H1 (cell line): ENCODE results near the gene MAGT1. TPM values are rescaled to one million over a fixed set of nuclear protein-coding genes. Genes with fewer than 3 reads are reported as not detected.

Experiments
- CTCF ChIA-PET: fragments of 300-600 bp; sonication (Branson Sonifier 250); formaldehyde crosslinking; loops from one replicate; lab custom pipeline; 2021; ENCODE audit not compliant: partially characterized antibody; lab: Charles Lee
- POLR2A ChIA-PET: fragments of 300-600 bp; sonication (Branson Sonifier 250); formaldehyde crosslinking; loops from one replicate; lab custom pipeline; 2021; ENCODE audit warnings: inconsistent platforms; ENCODE audit not compliant: partially characterized antibody; lab: Charles Lee
- DNase-seq, 2 experiments: peaks; one replicate each; pipeline versions ENCODE4 v3.0.0 to v3.0.0-alpha.2; 2010 to 2022; ENCODE audit warnings: low spot score in 2 of 2, low read depth in 1 of 2, mixed read lengths in 1 of 2
- FAIRE-seq: peaks from 2 replicates; lab custom pipeline; 2011; peaks lifted over from hg19 to GRCh38; lab: Jason Lieb, UNC
- H2AFZ ChIP-seq: 2 replicates; pipeline ENCODE4 v1.8.1; 2012; ENCODE audit warnings: low read length, inconsistent platforms
- H2AK5ac ChIP-seq: 2 replicates; pipeline ENCODE4 v1.6.1; 2013; ENCODE audit warnings: low read depth, low read length
- H2BK120ac ChIP-seq: replicated peaks from 2 replicates; pipeline ENCODE3; 2013; ENCODE audit warnings: low read depth, low read length, inconsistent platforms
- H2BK12ac ChIP-seq: 2 replicates; pipeline ENCODE4 v1.6.1; 2013; ENCODE audit warnings: low read depth, low read length
- H2BK15ac ChIP-seq: 2 replicates; pipeline ENCODE4 v1.6.1; 2013; ENCODE audit warnings: low read length
- H2BK20ac ChIP-seq: 2 replicates; pipeline ENCODE4 v1.6.1; 2013; ENCODE audit warnings: low read length
- H2BK5ac ChIP-seq: 2 replicates; pipeline ENCODE4 v1.6.1; 2013; ENCODE audit warnings: low read depth, low read length
- H3K14ac ChIP-seq: 2 replicates; pipeline ENCODE4 v1.6.1; 2013; ENCODE audit warnings: inconsistent platforms; ENCODE audit not compliant: insufficient read length
- H3K18ac ChIP-seq: 2 replicates; pipeline ENCODE4 v1.6.1; 2013; ENCODE audit warnings: low read length; ENCODE audit errors: extremely low read depth
- H3K23ac ChIP-seq: 2 replicates; pipeline ENCODE4 v1.6.1; 2013; ENCODE audit warnings: inconsistent platforms; ENCODE audit not compliant: insufficient read length
- H3K23me2 ChIP-seq: 2 replicates; pipeline ENCODE4 v1.6.1; 2013; ENCODE audit warnings: low read depth, low read length
- H3K27ac ChIP-seq: 2 replicates; pipeline ENCODE4 v1.6.1; 2011; ENCODE audit warnings: low read depth, low read length, inconsistent platforms
- H3K27me3 ChIP-seq, 4 experiments: replicated peaks in 1 of 4; 1 replicate in 1 of 4; 2 replicates in 3 of 4; pipeline versions ENCODE4 v1.6.1 to v1.8.1; 2011 to 2013; ENCODE audit warnings: low read length in 3 of 4, mild to moderate bottlenecking in 3 of 4, inconsistent platforms in 2 of 4, mixed read lengths in 2 of 4, moderate library complexity in 1 of 4; ENCODE audit not compliant: control insufficient read depth in 3 of 4, insufficient read depth in 3 of 4; ENCODE audit errors: extremely low read depth in 1 of 4
- H3K36me3 ChIP-seq, 4 experiments: 2 replicates each; pipeline versions ENCODE4 v1.6.1 to v1.8.1; 2011 to 2013; ENCODE audit warnings: mild to moderate bottlenecking in 4 of 4, low read length in 3 of 4, moderate library complexity in 2 of 4, control low read depth in 1 of 4, inconsistent platforms in 1 of 4; ENCODE audit not compliant: insufficient read depth in 4 of 4, control insufficient read depth in 2 of 4
- H3K4ac ChIP-seq: replicated peaks from 2 replicates; pipeline ENCODE3; 2013; ENCODE audit warnings: low read length, low read depth, mixed read lengths, inconsistent platforms; ENCODE audit not compliant: insufficient read length
- H3K4me1 ChIP-seq, 4 experiments: replicated peaks in 1 of 4; 1 replicate in 1 of 4; 2 replicates in 3 of 4; pipeline versions ENCODE4 v1.6.1 to v1.8.1; 2011 to 2013; ENCODE audit warnings: low read length in 3 of 4, inconsistent platforms in 2 of 4, mixed read lengths in 1 of 4; ENCODE audit not compliant: insufficient read depth in 4 of 4, control insufficient read depth in 3 of 4
- H3K4me2 ChIP-seq, 2 experiments: 2 replicates each; pipeline versions ENCODE4 v1.6.1 to v1.8.1; 2011 to 2013; ENCODE audit warnings: low read depth in 2 of 2, low read length in 2 of 2, control low read depth in 1 of 2, inconsistent platforms in 1 of 2, mild to moderate bottlenecking in 1 of 2; ENCODE audit not compliant: insufficient read depth in 1 of 2
- H3K4me3 ChIP-seq, 4 experiments: fragments of 200-600, 300-600 bp in 1 of 4; sonication (generic), shearing (Covaris generic), sonication (Bioruptor Twin) in 1 of 4; 2 replicates each; pipeline versions ENCODE4 v1.5.1 to v1.8.1; 2011 to 2016; ENCODE audit warnings: low read length in 4 of 4, low read depth in 3 of 4, control low read depth in 2 of 4, inconsistent platforms in 2 of 4, mild to moderate bottlenecking in 2 of 4, mixed read lengths in 1 of 4, moderate library complexity in 1 of 4; ENCODE audit not compliant: insufficient read depth in 2 of 4; ENCODE audit errors: extremely low read depth in 1 of 4
- H3K56ac ChIP-seq: replicated peaks from 2 replicates; pipeline ENCODE3; 2013; ENCODE audit warnings: low read depth, mild to moderate bottlenecking, mixed read lengths, low read length, inconsistent platforms; ENCODE audit not compliant: insufficient read length
- H3K79me1 ChIP-seq: 2 replicates; pipeline ENCODE4 v1.6.1; 2013; ENCODE audit warnings: low read depth, low read length, control low read depth
- H3K79me2 ChIP-seq, 2 experiments: 2 replicates each; pipeline versions ENCODE4 v1.6.1 to v1.8.1; 2012 to 2013; ENCODE audit warnings: low read length in 2 of 2, mild to moderate bottlenecking in 2 of 2, inconsistent platforms in 1 of 2; ENCODE audit not compliant: insufficient read depth in 2 of 2, control insufficient read depth in 1 of 2
- H3K9ac ChIP-seq, 4 experiments: replicated peaks in 1 of 4; 1 replicate in 1 of 4; 2 replicates in 3 of 4; pipeline versions ENCODE4 v1.6.1 to v1.8.1; 2011 to 2013; ENCODE audit warnings: low read depth in 3 of 4, low read length in 3 of 4, control low read depth in 2 of 4, mild to moderate bottlenecking in 2 of 4, moderate library complexity in 2 of 4, inconsistent platforms in 1 of 4; ENCODE audit errors: extremely low read depth in 1 of 4
- H3K9me3 ChIP-seq, 2 experiments: 2 replicates each; pipeline versions ENCODE4 v1.6.1 to v1.8.1; 2012 to 2013; ENCODE audit warnings: mild to moderate bottlenecking in 2 of 2, moderate library complexity in 2 of 2, control low read depth in 1 of 2, inconsistent platforms in 1 of 2, low read depth in 1 of 2, low read length in 1 of 2, mixed read lengths in 1 of 2; ENCODE audit not compliant: insufficient read depth in 2 of 2
- H4K20me1 ChIP-seq, 2 experiments: replicated peaks in 1 of 2; 2 replicates each; pipeline versions ENCODE3 to v1.8.1; 2011 to 2013; ENCODE audit warnings: inconsistent platforms in 2 of 2, low read length in 2 of 2, mild to moderate bottlenecking in 1 of 2; ENCODE audit not compliant: insufficient read depth in 2 of 2, control insufficient read depth in 1 of 2
- H4K5ac ChIP-seq: 2 replicates; pipeline ENCODE4 v1.6.1; 2013; ENCODE audit warnings: low read length, low read depth, mixed read lengths, inconsistent platforms; ENCODE audit not compliant: insufficient read length
- H4K8ac ChIP-seq: 2 replicates; pipeline ENCODE4 v1.8.0; 2013; ENCODE audit warnings: mild to moderate bottlenecking, moderate library complexity, low read length, inconsistent platforms; ENCODE audit not compliant: insufficient read depth; ENCODE audit errors: extremely low read depth
- H4K91ac ChIP-seq: replicated peaks from 2 replicates; pipeline ENCODE3; 2013; ENCODE audit warnings: low read length, mixed read lengths, inconsistent platforms; ENCODE audit not compliant: insufficient read length
- ASH2L ChIP-seq: fragments of 200-600, 300-600 bp; sonication (generic); IDR thresholded peaks from one replicate; pipeline ENCODE4 v1.7.1; 2017; ENCODE audit warnings: low read length
- BACH1 ChIP-seq: IDR thresholded peaks from 2 replicates; pipeline ENCODE4 v1.6.1; 2012; ENCODE audit warnings: low read length, improper control_type of control experiment
- CBX8 ChIP-seq: fragments of 300-800, 300-1000 bp; sonication (generic); IDR thresholded peaks from 2 replicates; pipeline ENCODE4 v1.7.1; 2016; ENCODE audit warnings: low read depth, low read length, borderline replicate concordance
- CREB1 ChIP-seq: IDR thresholded peaks from 2 replicates; pipeline ENCODE4 v1.6.1; 2012; ENCODE audit warnings: inconsistent platforms
- JUN ChIP-seq: IDR thresholded peaks from 2 replicates; pipeline ENCODE4 v1.6.1; 2011; ENCODE audit warnings: low read depth, mild to moderate bottlenecking, improper control_type of control experiment, low read length
- MAFK ChIP-seq: IDR thresholded peaks from 2 replicates; pipeline ENCODE4 v1.6.1; 2012; ENCODE audit warnings: low read depth, mild to moderate bottlenecking, improper control_type of control experiment, low read length
- NRF1 ChIP-seq: IDR thresholded peaks from 2 replicates; pipeline ENCODE4 v1.6.1; 2011; ENCODE audit warnings: mild to moderate bottlenecking, low read depth, low read length, improper control_type of control experiment
- SIX5 ChIP-seq: IDR thresholded peaks from 2 replicates; pipeline ENCODE4 v1.6.1; 2011; ENCODE audit warnings: mild to moderate bottlenecking, low read depth, low read length
- SRF ChIP-seq: IDR thresholded peaks from 2 replicates; pipeline ENCODE4 v1.6.1; 2011; ENCODE audit warnings: mild to moderate bottlenecking, low read depth, low read length, moderate library complexity
- TAF7 ChIP-seq: optimal IDR thresholded peaks from 2 replicates; pipeline ENCODE3; 2011; ENCODE audit warnings: low read depth, mild to moderate bottlenecking, inconsistent platforms, low read length, moderate library complexity, borderline replicate concordance
- WGBS, 2 experiments: shearing (Covaris generic) in 1 of 2; methylation state at CpG; one replicate each; pipeline versions ENCODE4 v1.1.6 to v1.1.7; 2013 to 2015; ENCODE audit warnings: low lambda C conversion rate in 2 of 2, mixed read lengths in 2 of 2, inconsistent platforms in 1 of 2, low coverage in 1 of 2, missing lambda C conversion rate in 1 of 2; ENCODE audit not compliant: insufficient replicate concordance in 2 of 2, insufficient coverage in 1 of 2, insufficient read length in 1 of 2; ENCODE audit errors: extremely low coverage in 1 of 2, missing lambda C conversion rate in 1 of 2; 5-methylcytosine and 5-hydroxymethylcytosine counted together
- polyA plus RNA-seq, 7 experiments: library from polyadenylated mRNA; depleted of rRNA in 3 of 7; stranded (reverse) in 5 of 7; unstranded in 2 of 7; fragments of >200 nt in 5 of 7; fragments of 200-250 nt in 2 of 7; gene quantifications; 1 replicate in 5 of 7; 2 replicates in 1 of 7; 4 replicates in 1 of 7; pipeline versions ENCODE4 v1.2.1 to v1.2.3, GENCODE V29; 2011 to 2013; ENCODE audit warnings: missing spikeins in 2 of 7, mixed read lengths in 2 of 7
- total RNA-seq: library from RNA; stranded (reverse); fragmentation: NEBNext Ultra II Directional; extraction: Animal tissue kit (Norgen Biotek cat#: 25700); gene quantifications from 2 replicates; pipeline ENCODE4 v1.2.1, GENCODE V29; 2021
- TF ChIP-seq, protein P1 (sequence below), 3 experiments: IDR thresholded peaks; 1 replicate in 2 of 3; 2 replicates in 1 of 3; pipeline versions ENCODE4 v1.5.1 to v1.6.1; 2011; ENCODE audit warnings: low read length in 3 of 3, mild to moderate bottlenecking in 3 of 3, inconsistent platforms in 2 of 3, low read depth in 1 of 3, moderate library complexity in 1 of 3; ENCODE audit not compliant: insufficient read depth in 1 of 3; ENCODE audit errors: control extremely low read depth in 1 of 3
- TF ChIP-seq, protein P2 (sequence below): IDR thresholded peaks from 2 replicates; pipeline ENCODE4 v1.6.1; 2012; ENCODE audit warnings: inconsistent platforms

MAGT1 gene
- total and polyA plus RNA-seq, 2 of the 8 experiments (the other 6 are each of a cell fraction or from before 2014, with no cell fraction given) = 14.4 to 47.6 TPM

- no peak overlapping the region for H2BK20ac ChIP-seq
- H3K27ac ChIP-seq = no peak overlapping the region
- no peak for DNase-seq
- H3K18ac ChIP-seq = no peak overlapping the region
- no peak overlapping the region for H3K9ac ChIP-seq
- H3K56ac ChIP-seq = no peak overlapping the region
- H4K20me1 ChIP-seq = no peaks in the 10 kb centered on the region
- WGBS, 2 experiments = 87% methylated on average over 9 of the region's 9 CpGs; no CpG with 5 or more reads in 1 of the 2 experiments
- H2BK120ac ChIP-seq = no peak overlapping the region
- no peaks in the 10 kb centered on the region for H3K79me1 ChIP-seq
- no peak overlapping the region for H3K23ac ChIP-seq
- POLR2A ChIA-PET = no interaction called here
- no peak overlapping the region for H3K4me3 ChIP-seq
- H3K4me1 ChIP-seq = no peaks in the 10 kb centered on the region
- no peak overlapping the region for H4K91ac ChIP-seq
- H3K4ac ChIP-seq = no peak overlapping the region
- H3K27me3 ChIP-seq = no peaks in the 10 kb centered on the region
- no peak overlapping the region for H2AK5ac ChIP-seq
- no peak overlapping the region for H2AFZ ChIP-seq
- CTCF ChIA-PET = no interaction called here
- H2BK15ac ChIP-seq = no peak overlapping the region
- H3K23me2 ChIP-seq = no peaks in the 10 kb centered on the region
- no peak for FAIRE-seq
- no peak overlapping the region for H3K14ac ChIP-seq
- peaks cover 0 to 4% (median 1%) of the 10 kb centered on the region in 4 experiments; a peak in 3 of 8 replicates for H3K36me3 ChIP-seq
- H2BK5ac ChIP-seq = no peak overlapping the region
- no peak overlapping the region for H2BK12ac ChIP-seq
- no peak overlapping the region for H4K5ac ChIP-seq
- no peaks in the 10 kb centered on the region for H3K9me3 ChIP-seq
- H3K79me2 ChIP-seq = no peaks in the 10 kb centered on the region
- H4K8ac ChIP-seq = no peak overlapping the region
- no peak overlapping the region for H3K4me2 ChIP-seq
- TF ChIP-seq TAF7 = no peak
- TF ChIP-seq SIX5 = no peak
- no peak for TF ChIP-seq JUN
- no peak for TF ChIP-seq ASH2L
- no peak for TF ChIP-seq MAFK
- TF ChIP-seq, protein P1, sequence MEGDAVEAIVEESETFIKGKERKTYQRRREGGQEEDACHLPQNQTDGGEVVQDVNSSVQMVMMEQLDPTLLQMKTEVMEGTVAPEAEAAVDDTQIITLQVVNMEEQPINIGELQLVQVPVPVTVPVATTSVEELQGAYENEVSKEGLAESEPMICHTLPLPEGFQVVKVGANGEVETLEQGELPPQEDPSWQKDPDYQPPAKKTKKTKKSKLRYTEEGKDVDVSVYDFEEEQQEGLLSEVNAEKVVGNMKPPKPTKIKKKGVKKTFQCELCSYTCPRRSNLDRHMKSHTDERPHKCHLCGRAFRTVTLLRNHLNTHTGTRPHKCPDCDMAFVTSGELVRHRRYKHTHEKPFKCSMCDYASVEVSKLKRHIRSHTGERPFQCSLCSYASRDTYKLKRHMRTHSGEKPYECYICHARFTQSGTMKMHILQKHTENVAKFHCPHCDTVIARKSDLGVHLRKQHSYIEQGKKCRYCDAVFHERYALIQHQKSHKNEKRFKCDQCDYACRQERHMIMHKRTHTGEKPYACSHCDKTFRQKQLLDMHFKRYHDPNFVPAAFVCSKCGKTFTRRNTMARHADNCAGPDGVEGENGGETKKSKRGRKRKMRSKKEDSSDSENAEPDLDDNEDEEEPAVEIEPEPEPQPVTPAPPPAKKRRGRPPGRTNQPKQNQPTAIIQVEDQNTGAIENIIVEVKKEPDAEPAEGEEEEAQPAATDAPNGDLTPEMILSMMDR (IDR thresholded peaks at IDR 0.05; ENCODE audit: control extremely low read depth in 1 of 3, insufficient read depth in 1 of 3, low read depth in 1 of 3, low read length in 3 of 3) = no peak
- TF ChIP-seq BACH1 = no peak
- TF ChIP-seq, protein P2, sequence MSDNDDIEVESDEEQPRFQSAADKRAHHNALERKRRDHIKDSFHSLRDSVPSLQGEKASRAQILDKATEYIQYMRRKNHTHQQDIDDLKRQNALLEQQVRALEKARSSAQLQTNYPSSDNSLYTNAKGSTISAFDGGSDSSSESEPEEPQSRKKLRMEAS = no peak
- TF ChIP-seq CBX8 = no peak
- no peak for TF ChIP-seq NRF1
- no peak for TF ChIP-seq SRF
- TF ChIP-seq CREB1 = no peak
Measured at GRCh38 chrX:77820091-77820727, 75.0 kb downstream of the MAGT1 start.
